HG03196 (cell line): ENCODE measurements around the gene TM4SF18.
"Not testable (repeated sequence)": the region's sequence is repeated elsewhere in the genome, so short reads cannot be mapped to it uniquely, and the experiment has no call there.

Source experiments
- ATAC-seq: cut with Tn5 transposase; IDR thresholded peaks from one replicate; pipeline ENCODE4 v1.9.1; 2021; ENCODE audit not compliant: unreplicated experiment

Gene TM4SF18

GRCh38 chr3:149333176-149333859 lies at the start of gene TM4SF18:
Gene TM4SF18 (minus strand): TSS chr3:149333636. CDS start chr3:149333382, 254 bp downstream.
- ATAC-seq, result no peak

- no peak for ATAC-seq
These were observed 49.1 kb upstream of the TM4SF18 start for GRCh38 chr3:149382518-149382917.

DNA sequence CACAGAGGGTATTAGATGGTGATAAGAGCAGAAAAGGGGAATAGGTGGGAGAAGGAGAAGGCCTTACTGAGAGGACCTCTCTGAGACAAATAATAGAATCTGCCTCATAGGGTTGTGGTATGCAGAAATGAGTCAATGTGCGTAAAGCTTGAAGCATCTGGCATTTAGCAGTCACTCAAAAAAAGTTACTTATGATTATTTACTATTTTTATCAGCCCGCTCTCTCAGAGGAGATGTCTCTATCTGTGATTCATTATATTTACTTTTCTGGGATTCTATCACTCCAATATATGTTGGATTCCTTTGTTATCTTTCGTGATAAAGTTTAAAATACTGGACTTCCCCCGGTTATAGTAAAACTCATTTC lies 48.6 kb upstream of the TM4SF18 start:
- no peak for ATAC-seq

GRCh38 chr3:149381173-149382100 lies 48.0 kb upstream of the TM4SF18 start:
- no peak for ATAC-seq

GRCh38 chr3:149380220-149380619 lies 46.8 kb upstream of the TM4SF18 start:
- not testable (repeated sequence) for ATAC-seq

DNA sequence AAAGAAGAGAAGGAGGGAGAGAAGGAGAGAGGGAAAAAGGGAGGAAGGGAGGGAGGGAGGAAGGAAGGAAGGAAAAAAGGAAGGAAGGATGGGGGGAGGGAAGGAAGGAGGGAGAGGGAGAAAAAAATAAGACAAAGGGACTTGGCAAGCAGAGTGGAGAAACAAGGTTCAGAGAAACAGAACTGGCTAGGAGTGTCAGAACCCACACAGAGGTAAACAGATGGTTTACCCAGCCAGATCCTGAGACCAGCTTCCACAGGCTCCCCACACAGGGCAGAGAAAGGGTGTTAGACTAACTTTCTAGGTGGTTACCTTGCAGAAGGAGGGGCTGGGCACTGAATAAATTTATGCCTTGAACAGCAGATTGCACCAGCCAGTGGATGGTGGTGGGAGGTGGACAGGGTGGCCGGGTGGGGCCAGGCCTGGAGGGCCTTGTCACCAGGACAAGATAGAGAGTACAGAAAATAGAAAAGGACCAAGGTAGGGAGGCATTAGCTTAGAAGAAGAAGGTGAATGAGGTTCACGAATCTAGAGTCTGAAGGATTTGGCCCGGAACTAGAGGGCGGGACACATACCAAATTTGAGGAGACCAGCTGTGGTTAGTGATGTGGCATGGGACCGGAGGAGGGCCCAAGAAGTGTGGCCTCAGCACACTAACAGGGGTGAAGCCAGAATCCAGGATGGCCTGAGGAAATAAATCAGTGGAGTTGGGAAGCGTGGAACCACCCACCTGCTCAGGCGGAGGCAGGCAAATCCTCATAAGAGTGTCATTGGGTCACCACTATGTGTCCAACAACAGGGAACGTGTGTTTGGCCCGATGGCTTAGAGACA lies 45.3 kb upstream of the TM4SF18 start:
- no peak for ATAC-seq

DNA sequence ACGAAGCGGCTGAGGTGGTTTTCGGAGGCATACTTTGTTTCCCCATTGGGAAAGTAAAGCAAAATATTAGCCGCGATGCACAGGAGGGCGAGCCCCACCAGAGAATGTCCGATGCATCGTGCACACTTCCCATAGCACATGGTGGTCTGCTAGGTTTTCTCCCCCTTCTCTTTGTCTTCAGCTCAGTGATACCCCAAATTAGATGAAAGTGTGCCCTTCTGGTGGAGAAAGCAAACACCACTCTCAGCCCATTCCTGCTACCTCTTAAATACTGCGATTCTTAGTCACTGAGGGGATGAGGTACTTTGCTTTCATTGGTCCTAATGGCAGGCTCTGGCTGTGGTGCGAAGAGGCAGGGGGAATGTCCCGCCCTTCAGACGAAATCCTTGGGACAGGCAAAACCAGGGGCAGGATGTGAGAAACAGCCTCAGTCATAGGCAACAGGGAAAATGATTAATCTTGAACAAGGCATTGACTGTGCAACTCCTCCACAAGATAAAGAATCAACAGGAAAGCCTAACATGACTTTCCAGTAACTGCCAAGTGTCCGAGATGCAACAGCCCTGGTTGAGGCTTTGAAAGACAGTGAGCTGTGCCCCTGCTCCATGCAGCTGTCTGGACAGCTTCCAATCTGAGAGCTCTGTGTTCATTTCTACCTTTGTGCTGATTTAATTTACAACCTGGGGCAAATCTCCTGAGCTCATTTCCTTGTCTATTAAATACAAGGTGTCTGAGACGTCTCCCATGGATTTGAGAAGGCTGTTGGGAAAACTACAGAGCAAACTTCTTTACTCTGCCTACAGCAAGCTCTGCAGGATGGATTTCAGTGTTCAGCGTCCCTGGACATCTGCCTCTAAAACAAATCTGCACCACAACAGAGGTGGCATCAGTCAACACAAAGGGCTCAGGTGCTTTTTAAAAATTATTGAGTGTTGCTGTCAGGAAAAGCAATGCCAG lies 44.2 kb upstream of the TM4SF18 start, which contains the start of gene TM4SF1:
TSS of gene TM4SF1 (minus strand) at position 242 of the 957 bp plus-strand sequence. CDS start at position 140, 102 bp downstream.
- no peak for ATAC-seq

DNA sequence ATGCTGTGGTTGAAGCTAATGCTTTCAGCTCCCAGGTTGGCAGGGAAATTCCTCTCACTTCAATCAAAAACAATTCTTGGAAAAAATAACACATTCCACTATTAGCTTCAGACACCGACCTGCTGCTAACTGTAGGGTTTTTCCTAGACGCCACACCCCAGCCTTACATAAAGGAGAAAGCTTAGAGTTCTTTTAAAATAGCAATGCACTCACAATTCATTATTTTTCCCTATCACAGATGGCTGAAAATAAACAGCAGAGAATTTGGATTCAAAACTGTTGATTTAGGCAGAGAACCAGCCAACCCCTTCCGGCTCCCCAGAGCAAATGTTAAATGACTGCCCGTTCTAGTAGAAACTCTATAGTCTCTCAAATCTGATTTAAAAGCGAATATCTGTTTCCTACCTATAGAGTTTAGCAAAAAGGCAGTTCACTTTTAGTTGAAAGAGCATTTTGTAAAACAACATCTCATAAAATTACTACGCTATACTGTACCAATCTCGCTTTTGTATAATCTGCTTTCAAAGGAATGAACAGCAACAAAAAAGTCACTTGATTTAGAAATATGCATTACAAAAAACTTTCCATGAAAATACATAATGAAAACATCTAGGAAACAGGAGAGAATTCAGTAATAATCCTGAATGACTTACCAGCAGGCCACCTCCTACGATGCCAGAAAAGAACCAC lies 43.4 kb upstream of the TM4SF18 start:
- ATAC-seq, result no peak

GRCh38 chr3:149375501-149376196 lies 42.2 kb upstream of the TM4SF18 start:
- no peak for ATAC-seq

- ATAC-seq, result no peak
These were observed 41.5 kb upstream of the TM4SF18 start for GRCh38 chr3:149374793-149375500.

- ATAC-seq, result no peak
These were observed 41.0 kb upstream of the TM4SF18 start for GRCh38 chr3:149374391-149374790.

- ATAC-seq, result no peak
These were observed 40.0 kb upstream of the TM4SF18 start for GRCh38 chr3:149373235-149374125.

GRCh38 chr3:149371723-149372114 lies 38.3 kb upstream of the TM4SF18 start:
- no peak for ATAC-seq

DNA sequence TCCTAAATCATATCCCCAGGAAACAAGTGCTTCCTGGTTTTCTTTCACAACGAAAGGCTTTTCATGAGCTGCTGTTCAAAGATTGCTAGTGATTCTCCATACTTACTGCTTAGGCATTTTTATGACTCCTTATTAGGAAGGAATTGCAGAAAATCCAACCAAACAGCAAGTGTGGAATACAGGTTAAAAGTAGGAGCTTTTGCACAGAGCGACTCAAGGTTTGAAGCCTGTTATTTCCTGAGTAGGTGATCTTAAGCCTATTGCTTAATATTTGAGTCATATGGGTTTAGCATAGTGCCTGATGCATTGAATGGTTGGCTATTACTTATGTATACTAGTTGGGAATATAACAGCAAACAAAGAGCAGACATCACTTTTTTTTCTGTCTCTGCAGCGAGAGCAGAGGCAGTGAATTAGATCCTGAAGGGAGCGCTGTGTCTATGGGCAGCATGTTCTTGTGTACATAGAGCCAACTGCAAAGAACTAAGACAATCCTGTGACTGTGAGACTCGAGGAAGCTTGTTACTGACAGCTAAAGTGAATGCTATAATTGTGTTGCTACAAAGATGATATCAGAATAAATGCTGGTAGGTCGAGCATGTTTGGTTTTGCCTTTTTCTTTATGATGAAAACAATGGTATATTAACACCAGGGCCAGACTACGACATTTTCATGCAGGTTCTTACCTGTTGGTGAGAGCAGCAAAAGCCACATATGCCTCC lies 37.7 kb upstream of the TM4SF18 start:
- no peak for ATAC-seq

DNA sequence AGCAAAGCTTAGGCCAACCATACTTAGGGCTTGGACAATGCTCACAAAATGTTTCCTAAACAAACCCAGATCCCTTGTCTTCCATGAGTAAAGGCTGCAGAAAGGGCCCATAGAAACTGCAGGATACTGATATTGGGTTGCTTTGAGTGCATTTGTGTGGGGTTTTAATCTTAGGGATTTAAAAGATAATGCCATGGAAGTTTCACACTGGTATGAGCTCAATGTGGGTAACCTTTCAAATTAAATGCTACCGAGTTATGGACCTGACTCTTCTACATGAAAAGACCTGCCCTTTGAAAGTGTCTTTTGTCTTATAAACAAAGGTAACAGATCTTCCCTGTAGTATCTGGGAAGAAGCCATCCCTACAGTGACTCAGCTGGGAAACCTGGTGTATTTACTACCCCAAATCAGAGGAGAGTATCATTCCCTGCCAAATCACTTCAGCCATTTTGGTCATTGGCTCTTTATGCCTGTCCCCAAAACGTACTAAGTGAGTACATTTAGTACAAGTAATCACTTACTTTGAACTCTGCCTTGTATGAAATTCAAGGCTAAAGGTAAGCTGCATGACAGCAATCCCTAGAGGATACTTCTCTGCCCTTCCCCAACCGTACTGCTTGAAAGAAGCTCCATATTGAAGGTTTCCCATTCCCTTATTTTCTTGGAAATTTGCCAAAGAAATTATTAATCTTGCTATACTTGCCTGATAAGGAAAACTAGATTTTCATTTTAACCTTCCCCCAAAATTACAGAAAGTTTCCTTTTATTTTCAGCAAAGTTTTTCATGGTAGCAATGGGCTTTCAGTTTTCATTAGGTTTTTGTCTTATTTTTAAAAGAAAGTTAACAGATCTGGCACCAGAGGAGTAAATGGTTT lies 36.8 kb upstream of the TM4SF18 start:
- no peak for ATAC-seq
